Activated naive CD8-positive, alpha-beta T cell treated with anti-CD3 and anti-CD28 coated beads for 36 hours (primary cell): ENCODE results near the gene ADCY1. TPM values are rescaled to one million over a fixed set of nuclear protein-coding genes. Genes with fewer than 3 reads are reported as not detected.
"Not testable (repeated sequence)": the region's sequence is repeated elsewhere in the genome, so short reads cannot be mapped to it uniquely, and the experiment has no call there.

Experiments used
- DNase-seq: peaks from one replicate; pipeline ENCODE4 v3.0.0; 2021
- H3K27ac Mint-ChIP-seq: one replicate; pipeline ENCODE4 v1.8.0; 2022; ENCODE audit warnings: mild to moderate bottlenecking, moderate library complexity, mixed read lengths
- H3K27me3 Mint-ChIP-seq: one replicate; pipeline ENCODE4 v1.8.0; 2022; ENCODE audit warnings: mild to moderate bottlenecking, mixed read lengths
- H3K36me3 Mint-ChIP-seq: one replicate; pipeline ENCODE4 v1.8.0; 2021; ENCODE audit warnings: mild to moderate bottlenecking, mixed read lengths
- H3K4me1 Mint-ChIP-seq: one replicate; pipeline ENCODE4 v1.8.0; 2021; ENCODE audit warnings: mixed read lengths
- H3K4me3 Mint-ChIP-seq: one replicate; pipeline ENCODE4 v1.8.0; 2022; ENCODE audit warnings: mild to moderate bottlenecking, moderate library complexity, mixed read lengths
- H3K9me3 Mint-ChIP-seq: one replicate; pipeline ENCODE4 v1.8.0; 2022; ENCODE audit warnings: mixed read lengths
- total RNA-seq, 2 experiments: library from RNA; stranded (reverse); gene quantifications; one replicate each; pipeline ENCODE4 v1.2.3, GENCODE V29; 2021

Gene ADCY1
- total RNA-seq, 2 experiments from 2014 or later = 0.06 TPM; not detected in 1

GRCh38 chr7:45756333-45756732 is 182.2 kb downstream of the ADCY1 start:
- not testable (repeated sequence) for DNase-seq, H3K27ac Mint-ChIP-seq, H3K9me3 Mint-ChIP-seq, H3K27me3 Mint-ChIP-seq, H3K4me1 Mint-ChIP-seq, H3K4me3 Mint-ChIP-seq
- H3K36me3 Mint-ChIP-seq = peaks cover 12% of the 10 kb centered on the region

- not testable (repeated sequence) for DNase-seq, H3K27ac Mint-ChIP-seq, H3K4me3 Mint-ChIP-seq, H3K27me3 Mint-ChIP-seq, H3K4me1 Mint-ChIP-seq, H3K9me3 Mint-ChIP-seq
- peaks cover 10% of the 10 kb centered on the region for H3K36me3 Mint-ChIP-seq
Observed at GRCh38 chr7:45756757-45757156, 182.6 kb downstream of the ADCY1 start.

- Mint-ChIP-seq H3K27ac (peak overlapping the region; percentile 48), H3K36me3 (peaks cover 14% of the 10 kb centered on the region), H3K4me1 (peaks cover 17% of the 10 kb centered on the region)
- DNase-seq, H3K4me3 Mint-ChIP-seq, H3K27me3 Mint-ChIP-seq, H3K9me3 Mint-ChIP-seq: not testable (repeated sequence)
Observed at GRCh38 chr7:45759464-45759863, 185.3 kb downstream of the ADCY1 start.

DNA sequence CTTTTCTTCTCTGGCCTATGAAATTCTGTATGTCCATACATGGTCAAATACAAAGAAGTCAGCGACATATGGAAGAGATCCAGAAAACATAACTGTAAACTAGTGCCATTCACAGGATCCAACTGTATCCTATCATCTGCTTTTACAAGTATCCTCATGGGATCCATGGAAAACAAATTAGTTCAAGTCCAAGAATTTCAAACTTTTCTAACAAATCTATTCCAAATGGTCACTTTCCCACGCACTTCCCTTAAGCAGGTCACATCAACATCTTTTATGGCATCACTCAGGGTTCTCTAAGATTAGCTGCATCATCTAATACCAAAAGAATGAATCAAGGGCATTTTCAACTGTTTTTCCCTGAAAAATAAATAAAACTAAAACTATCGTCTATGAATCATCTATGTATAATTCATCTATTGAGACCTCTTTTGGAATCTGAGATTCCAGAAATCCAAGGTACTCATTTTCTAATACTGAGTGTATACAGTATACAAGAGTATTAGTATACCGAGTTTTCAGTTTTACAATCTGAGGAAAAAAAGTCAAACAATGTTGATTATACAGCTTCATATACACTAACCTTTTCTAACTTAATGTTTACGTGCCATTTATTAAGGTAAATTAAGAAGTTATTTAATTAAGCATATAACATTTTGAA is 187.5 kb downstream of the ADCY1 start:
- not testable (repeated sequence) for H3K27me3 Mint-ChIP-seq, H3K27ac Mint-ChIP-seq, DNase-seq, H3K4me3 Mint-ChIP-seq, H3K9me3 Mint-ChIP-seq
- Mint-ChIP-seq H3K4me1 (peaks cover 17% of the 10 kb centered on the region), H3K36me3 (peaks cover 11% of the 10 kb centered on the region)

GRCh38 chr7:45762225-45762994 is 188.2 kb downstream of the ADCY1 start:
- not testable (repeated sequence) for H3K27ac Mint-ChIP-seq, H3K9me3 Mint-ChIP-seq, DNase-seq, H3K27me3 Mint-ChIP-seq, H3K4me3 Mint-ChIP-seq, H3K36me3 Mint-ChIP-seq
- peaks cover 17% of the 10 kb centered on the region for H3K4me1 Mint-ChIP-seq

GRCh38 chr7:45768516-45769394 is 194.6 kb downstream of the ADCY1 start:
- peak; percentile 98 for DNase-seq
- H3K4me1 Mint-ChIP-seq, H3K27me3 Mint-ChIP-seq, H3K9me3 Mint-ChIP-seq, H3K36me3 Mint-ChIP-seq: not testable (repeated sequence)
- peak overlapping the region; percentile 89 for H3K4me3 Mint-ChIP-seq
- H3K27ac Mint-ChIP-seq = peak overlapping the region; percentile 96

DNA sequence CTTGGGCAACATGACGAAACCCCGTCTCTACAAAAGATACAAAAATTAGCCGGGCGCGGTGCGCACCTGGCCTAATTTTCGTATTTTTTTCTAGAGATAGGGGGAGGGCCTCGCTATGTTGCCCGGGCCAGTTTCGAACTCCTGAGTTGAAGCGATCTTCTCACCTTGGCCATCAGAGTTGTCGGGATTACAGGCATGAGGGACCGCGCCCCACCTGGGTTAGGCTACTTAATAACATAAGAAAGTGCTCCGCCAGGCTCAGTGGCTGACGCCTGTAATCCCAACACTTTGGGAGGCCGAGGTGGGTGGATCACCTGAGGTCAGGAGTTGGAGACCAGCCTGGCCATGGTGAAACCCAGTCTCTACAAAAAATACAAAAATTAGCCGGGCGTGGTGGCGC is 195.5 kb downstream of the ADCY1 start:
- Mint-ChIP-seq H3K4me3 (peak overlapping the region; percentile 89), H3K27ac (peak overlapping the region; percentile 96)
- not testable (repeated sequence) for DNase-seq, H3K4me1 Mint-ChIP-seq, H3K27me3 Mint-ChIP-seq, H3K36me3 Mint-ChIP-seq, H3K9me3 Mint-ChIP-seq
